ENCODE data around the gene EFS.

DNA sequence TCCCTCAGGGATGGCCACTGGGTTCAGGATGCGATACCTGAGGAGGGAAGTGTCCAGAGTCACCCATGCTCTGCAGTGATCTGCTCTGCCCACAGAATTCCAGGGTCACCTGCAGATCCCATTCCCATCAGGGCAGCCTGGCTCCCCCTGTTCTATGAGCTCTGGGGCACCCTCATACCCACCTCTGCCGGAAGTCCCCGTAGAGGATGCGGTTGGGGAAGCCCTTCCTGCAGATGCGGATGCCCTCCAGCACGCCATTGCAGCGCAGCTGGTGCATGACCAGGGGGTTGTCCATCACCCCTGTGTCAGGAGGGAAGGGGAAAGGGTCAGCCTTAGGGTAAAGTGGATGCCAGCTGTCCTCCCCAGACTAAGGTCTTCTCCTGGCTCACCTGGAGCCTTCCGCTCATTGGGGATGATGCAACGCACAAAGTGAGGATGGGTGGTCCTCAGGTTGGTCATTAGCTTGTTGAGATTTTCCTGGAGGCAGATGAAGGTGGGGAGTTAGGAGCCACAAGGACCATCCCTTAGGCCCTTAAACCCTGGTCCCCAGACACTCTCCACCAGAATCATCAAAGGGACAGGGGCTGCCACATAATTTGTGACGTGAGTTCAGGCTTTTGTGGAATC lies 31.9 kb upstream of the EFS start:
- TF ChIP-seq PKNOX1 (IDR thresholded peaks at IDR 0.05) (no peak), TARDBP (IDR thresholded peaks at IDR 0.05) (no peak), SP1 (IDR thresholded peaks at IDR 0.05) (no peak), FOXA1 (IDR thresholded peaks at IDR 0.05) (no peak), FOXM1 (IDR thresholded peaks at IDR 0.05; ENCODE audit: borderline replicate concordance) (no peak)
